ENCODE data around the gene MLLT6.

The MLLT6 gene

DNA sequence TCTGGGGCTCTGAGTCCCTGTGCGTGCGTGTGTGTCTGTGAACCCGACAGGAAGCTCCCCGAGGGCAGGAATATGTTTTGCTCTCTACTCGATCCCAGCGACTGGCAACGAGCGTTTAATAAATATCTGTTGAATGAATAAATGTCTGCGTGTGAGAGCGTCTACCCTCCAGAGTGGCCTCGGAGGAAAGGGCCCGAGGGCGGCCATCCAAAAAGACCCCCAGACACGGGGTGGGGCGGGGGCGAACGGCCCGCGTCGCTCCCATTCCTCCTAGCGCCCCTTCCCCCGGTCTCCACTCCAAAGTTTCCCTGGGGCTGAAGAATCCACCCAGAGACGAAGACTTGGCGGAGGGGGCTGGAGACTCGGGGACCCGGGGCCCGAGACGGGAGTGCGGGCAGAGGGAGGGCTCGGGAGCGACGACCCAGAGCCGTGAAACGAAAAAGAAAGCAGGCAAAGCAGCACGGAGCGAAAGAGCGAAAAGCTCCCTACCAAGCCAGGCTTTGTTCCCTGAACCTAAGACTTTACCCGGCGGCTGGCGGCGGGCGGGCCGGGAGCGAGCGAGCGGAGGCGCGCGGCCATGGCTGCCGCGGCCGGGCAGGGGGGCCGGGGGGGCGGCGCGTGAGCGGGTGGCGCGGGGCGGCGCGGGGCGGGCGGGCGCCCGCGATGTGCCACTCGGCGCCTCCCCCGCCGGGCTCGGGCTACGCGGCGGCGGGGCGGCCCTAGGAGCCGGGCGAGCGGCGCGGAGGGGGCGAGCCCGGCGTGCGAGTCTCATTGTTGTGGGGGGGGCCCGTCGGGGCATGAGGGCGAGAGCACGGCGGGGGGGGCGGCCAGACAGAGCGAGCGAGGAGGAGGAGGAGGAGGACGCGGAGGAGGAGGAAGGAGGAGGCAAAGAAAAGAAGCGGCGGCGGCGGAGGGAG, at the start of gene MLLT6:
MLLT6 (plus strand) TSS at position 668 of the 917 bp plus-strand sequence. CDS start 360 bp downstream, outside the sequence.
- Histone ChIP-seq H3K9me3 (ENCODE audit: control insufficient read depth in 1 of 2, low read length in 2 of 2) (no peaks in the 10 kb centered on the region), H3K27ac (ENCODE audit: low read length) (peak within 1 kb of the TSS; percentile 92), H3K27me3 (ENCODE audit: low read depth, low read length) (no peaks in the 10 kb centered on the region), H3K36me3 (ENCODE audit: control insufficient read depth in 1 of 2, insufficient read depth in 2 of 2, low read length in 2 of 2) (peaks cover 11 to 22% of the 10 kb centered on the region in 2 donors), H3K4me3 (ENCODE audit: low read depth in 1 of 2, low read length in 2 of 2) (peak within 1 kb of the TSS; percentile 87 to 90), H3K4me1 (ENCODE audit: control insufficient read depth in 1 of 2, insufficient read depth in 2 of 2, low read length in 2 of 2) (peaks cover 12 to 30% of the 10 kb centered on the region in 2 donors)

DNA sequence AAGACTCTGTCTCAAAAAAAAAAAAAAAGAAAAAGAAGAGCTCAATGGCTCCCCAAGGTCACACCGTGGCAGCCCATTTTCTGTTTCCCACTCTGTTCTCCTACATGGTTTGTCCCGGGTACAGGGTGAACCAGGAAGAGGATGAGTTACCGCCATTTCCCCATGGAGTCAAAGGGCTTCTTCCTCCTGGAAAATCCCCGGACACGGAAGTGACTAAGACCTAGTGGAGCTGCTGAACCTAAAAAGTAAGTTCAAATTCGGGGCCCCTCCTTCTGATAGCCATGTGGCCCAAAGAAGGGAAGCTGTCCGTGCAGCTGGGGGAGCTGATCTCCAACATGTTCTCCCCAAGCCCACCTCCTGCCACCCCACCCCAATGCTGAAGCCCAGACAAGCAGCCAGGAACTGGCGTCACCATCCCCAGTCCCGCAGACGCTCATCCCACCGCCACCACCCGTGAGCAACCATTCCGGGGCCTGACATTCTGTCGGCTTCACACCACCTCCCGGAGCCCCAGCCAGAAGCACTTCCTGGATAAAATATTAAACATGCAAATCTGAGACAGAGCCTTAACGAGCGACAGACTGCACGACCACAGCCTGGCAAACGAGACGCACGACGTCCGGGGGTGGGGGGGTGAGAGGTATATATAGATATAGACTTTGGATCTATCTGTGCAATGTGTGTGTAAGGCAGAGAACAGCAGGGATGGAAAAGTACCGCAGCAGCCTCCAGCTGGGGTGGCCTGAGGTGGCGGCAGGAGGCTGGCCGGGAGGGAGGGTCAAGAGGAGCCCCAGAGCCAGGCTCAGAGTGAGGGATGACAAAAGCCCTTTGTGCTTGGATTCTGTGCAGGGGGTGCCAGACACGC, 47.9 kb upstream of the MLLT6 start:
- H3K27me3 ChIP-seq (ENCODE audit: low read depth, low read length): peaks cover 8% of the 10 kb centered on the region
- H3K4me1 ChIP-seq (ENCODE audit: control insufficient read depth in 1 of 2, insufficient read depth in 2 of 2, low read length in 2 of 2): peaks cover 0 to 7% of the 10 kb centered on the region in 2 donors
- H3K4me3 ChIP-seq (ENCODE audit: low read depth in 1 of 2, low read length in 2 of 2): no peak overlapping the region
- H3K36me3 ChIP-seq (ENCODE audit: control insufficient read depth in 1 of 2, insufficient read depth in 2 of 2, low read length in 2 of 2): no peaks in the 10 kb centered on the region
- H3K9me3 ChIP-seq (ENCODE audit: control insufficient read depth in 1 of 2, low read length in 2 of 2): no peaks in the 10 kb centered on the region
- H3K27ac ChIP-seq (ENCODE audit: low read length): no peak overlapping the region

DNA sequence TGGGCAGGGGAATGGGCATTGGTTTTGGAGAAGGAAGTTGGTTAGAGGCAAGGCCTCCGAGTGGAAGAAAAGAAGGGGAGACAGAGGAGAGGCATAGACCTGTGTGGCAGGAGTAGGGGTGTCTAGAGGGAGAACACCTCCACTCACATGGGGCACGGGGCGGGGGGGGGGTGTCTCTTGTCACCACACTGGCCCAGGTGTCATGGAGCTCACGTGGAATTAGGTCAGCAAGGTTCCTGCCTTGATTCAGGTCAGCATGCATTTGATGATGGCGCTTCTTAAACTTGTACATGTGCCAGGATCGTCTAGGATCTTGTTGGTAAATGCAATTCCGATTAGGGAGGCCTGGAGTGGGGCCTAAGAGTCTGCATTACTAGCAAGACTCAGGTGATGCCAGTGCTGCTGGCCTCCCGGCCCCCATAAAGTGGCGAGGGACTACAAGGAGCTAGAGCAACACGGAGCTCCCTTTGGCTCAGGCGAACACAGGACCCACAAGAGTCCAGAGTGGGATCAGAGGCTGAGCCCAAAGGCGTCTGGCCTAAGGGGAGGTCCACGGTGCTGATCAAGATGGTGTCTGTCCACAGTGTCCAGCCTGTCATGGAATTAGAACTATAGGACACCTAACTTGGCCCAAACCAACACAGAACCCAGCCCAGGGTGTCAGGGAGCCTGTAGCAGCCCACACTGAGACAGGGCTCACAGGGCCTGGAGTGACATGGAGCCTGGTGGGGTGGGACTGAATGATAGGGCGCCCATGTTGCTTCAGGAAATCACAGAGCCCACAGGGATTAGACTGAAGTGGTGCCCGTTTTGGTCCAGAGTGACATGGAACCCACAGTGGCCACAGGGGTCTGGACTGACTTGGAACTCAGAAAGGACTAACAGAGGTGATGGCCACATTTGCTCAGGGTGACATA, 47.0 kb upstream of the MLLT6 start:
- Histone ChIP-seq H3K4me1 (ENCODE audit: control insufficient read depth in 1 of 2, insufficient read depth in 2 of 2, low read length in 2 of 2) (peaks cover 0 to 7% of the 10 kb centered on the region in 2 donors), H3K27me3 (ENCODE audit: low read depth, low read length) (peaks cover 8% of the 10 kb centered on the region), H3K27ac (ENCODE audit: low read length) (no peak overlapping the region), H3K9me3 (ENCODE audit: control insufficient read depth in 1 of 2, low read length in 2 of 2) (no peaks in the 10 kb centered on the region), H3K36me3 (ENCODE audit: control insufficient read depth in 1 of 2, insufficient read depth in 2 of 2, low read length in 2 of 2) (no peaks in the 10 kb centered on the region), H3K4me3 (ENCODE audit: low read depth in 1 of 2, low read length in 2 of 2) (no peak overlapping the region)

DNA sequence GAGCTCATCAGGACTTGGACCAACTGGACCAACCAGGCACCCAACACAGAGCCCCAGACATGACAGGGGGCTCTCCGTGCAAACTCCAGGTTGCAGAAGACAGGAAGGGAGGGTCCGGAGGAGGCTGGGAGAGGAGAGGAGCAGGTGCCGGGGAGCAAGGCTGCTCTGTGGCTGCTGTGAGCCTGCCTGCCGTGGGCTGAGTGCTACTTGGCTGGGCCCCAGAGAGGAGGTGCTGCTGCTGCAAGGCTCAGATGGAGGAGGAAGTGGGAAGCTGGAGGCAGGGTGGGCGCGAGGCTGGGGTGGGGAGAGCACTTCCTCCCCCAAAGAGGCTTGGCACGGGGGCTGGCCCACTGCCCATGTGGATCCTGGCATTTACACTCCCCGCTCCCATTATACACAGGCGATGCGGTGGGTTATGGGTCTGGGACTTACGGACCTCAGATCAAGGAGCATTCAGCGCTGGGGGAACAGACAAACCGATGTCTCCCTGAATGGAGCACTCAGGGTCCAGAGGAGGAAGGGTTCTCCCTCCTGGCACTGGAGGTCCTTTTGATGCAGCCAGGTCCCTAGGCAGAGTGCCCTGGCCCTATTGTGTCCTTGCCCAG, 46.2 kb upstream of the MLLT6 start:
- H3K27me3 ChIP-seq (ENCODE audit: low read depth, low read length): peaks cover 4% of the 10 kb centered on the region
- H3K27ac ChIP-seq (ENCODE audit: low read length): no peak overlapping the region

DNA sequence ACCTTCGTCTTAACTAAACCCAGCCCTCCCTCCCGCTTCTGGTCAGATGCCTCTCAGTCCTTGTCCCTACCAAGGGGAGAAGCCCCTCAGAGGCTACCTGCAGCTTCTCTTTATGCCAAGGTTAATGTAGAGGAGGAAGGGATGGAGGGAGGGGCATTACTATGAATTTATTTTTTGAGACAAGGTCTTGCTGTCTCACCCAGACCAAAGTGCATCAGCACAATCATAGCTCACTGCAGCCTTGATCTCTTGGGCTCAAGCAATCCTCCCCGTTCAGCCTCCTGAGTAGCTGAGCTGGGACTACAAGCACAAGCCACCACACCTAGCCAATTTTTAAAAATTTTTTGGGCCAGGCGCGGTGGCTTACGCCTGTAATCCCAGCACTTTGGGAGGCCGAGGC, 45.7 kb upstream of the MLLT6 start:
- Histone ChIP-seq H3K36me3 (ENCODE audit: control insufficient read depth in 1 of 2, insufficient read depth in 2 of 2, low read length in 2 of 2) (no peaks in the 10 kb centered on the region), H3K27me3 (ENCODE audit: low read depth, low read length) (peaks cover 4% of the 10 kb centered on the region), H3K4me3 (ENCODE audit: low read depth in 1 of 2, low read length in 2 of 2) (no peak overlapping the region), H3K9me3 (ENCODE audit: control insufficient read depth in 1 of 2, low read length in 2 of 2) (no peaks in the 10 kb centered on the region), H3K27ac (ENCODE audit: low read length) (no peak overlapping the region), H3K4me1 (ENCODE audit: control insufficient read depth in 1 of 2, insufficient read depth in 2 of 2, low read length in 2 of 2) (peaks cover 0 to 5% of the 10 kb centered on the region in 2 donors)

More for the DNA sequence above, 46.2 kb upstream of the MLLT6 start:
- peaks cover 0 to 5% of the 10 kb centered on the region in 2 donors for H3K4me1 ChIP-seq (ENCODE audit: control insufficient read depth in 1 of 2, insufficient read depth in 2 of 2, low read length in 2 of 2)
- H3K4me3 ChIP-seq (ENCODE audit: low read depth in 1 of 2, low read length in 2 of 2): no peak overlapping the region
- H3K9me3 ChIP-seq (ENCODE audit: control insufficient read depth in 1 of 2, low read length in 2 of 2): no peaks in the 10 kb centered on the region
- H3K36me3 ChIP-seq (ENCODE audit: control insufficient read depth in 1 of 2, insufficient read depth in 2 of 2, low read length in 2 of 2): no peaks in the 10 kb centered on the region

DNA sequence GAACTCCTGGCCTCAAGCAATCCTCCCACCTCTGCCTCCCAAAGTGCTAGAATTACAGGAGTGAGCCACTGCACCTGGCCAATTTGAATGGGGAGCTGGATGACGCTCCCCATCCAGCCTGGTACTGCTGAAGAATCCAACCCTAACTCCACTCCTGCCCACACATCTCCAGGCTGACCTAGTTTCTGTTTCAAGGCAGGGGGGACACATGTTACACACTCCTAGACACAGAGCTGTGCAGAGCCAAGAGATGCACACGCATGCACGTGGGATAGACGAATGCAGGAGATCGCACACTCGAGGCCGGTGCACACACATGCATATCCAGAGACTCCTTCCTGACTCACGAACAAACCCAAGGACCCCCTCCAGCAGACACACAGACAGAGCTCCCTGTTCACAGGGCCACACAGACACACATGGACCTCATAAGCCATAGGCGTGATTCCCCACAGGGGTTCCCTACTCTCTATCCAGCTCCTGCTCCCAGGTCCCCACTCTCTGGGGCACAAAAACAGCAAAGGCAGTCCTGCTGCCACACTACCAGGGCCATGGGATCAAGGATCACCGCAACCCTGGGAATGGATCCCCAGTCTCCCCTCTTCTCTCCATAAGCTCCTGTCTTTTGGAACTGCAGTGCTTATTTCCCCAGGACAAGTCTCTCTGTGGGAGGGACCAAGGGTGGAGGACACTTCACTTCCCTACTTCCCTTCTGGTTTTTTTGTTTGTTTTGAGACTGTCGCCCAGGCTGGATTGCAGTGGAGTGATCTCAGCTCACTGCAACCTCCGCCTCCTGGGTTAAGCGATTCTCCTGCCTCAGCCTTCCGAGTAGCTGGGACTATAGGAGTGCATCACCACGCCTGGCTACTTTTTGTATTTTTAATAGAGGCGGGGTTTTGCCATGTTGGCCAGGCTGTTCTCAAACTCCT, 44.7 kb upstream of the MLLT6 start:
- Histone ChIP-seq H3K9me3 (ENCODE audit: control insufficient read depth in 1 of 2, low read length in 2 of 2) (no peaks in the 10 kb centered on the region), H3K4me3 (ENCODE audit: low read depth in 1 of 2, low read length in 2 of 2) (no peak overlapping the region), H3K36me3 (ENCODE audit: control insufficient read depth in 1 of 2, insufficient read depth in 2 of 2, low read length in 2 of 2) (no peaks in the 10 kb centered on the region), H3K27me3 (ENCODE audit: low read depth, low read length) (peaks cover 4% of the 10 kb centered on the region), H3K27ac (ENCODE audit: low read length) (no peak overlapping the region), H3K4me1 (ENCODE audit: control insufficient read depth in 1 of 2, insufficient read depth in 2 of 2, low read length in 2 of 2) (peaks cover 0 to 5% of the 10 kb centered on the region in 2 donors)

DNA sequence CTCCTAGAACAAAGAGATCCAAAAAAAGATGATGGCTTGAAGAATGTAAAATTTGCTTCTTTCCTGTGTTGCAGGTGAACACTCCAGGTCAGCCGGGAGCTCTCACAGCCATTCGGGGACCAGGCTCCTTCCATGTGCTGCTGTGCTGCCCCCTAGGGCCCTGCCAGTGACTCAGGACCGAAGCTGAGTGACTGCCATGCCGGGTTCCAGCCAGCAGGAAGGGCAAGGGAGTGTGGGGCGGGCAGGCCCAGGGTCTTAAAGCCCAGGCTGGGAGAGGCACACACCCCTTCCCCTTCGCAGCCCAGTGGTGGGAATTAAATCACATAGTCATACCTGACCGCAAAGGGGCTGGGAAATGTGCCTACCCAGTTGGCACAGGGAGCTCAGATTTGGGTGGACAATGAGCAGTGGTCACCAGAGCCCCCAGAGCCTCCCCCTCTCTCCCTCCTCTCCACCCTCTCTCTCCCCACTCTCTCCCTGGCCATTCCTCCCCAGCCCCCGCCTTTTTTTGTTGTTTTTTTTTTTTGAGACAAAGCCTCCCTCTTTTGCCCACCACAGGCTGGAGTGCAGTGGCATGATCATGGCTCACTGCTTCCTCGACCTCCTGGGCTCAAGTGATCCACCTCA, 41.8 kb upstream of the MLLT6 start:
- Histone ChIP-seq H3K27me3 (ENCODE audit: low read depth, low read length) (no peaks in the 10 kb centered on the region), H3K27ac (ENCODE audit: low read length) (no peak overlapping the region), H3K36me3 (ENCODE audit: control insufficient read depth in 1 of 2, insufficient read depth in 2 of 2, low read length in 2 of 2) (no peaks in the 10 kb centered on the region), H3K4me1 (ENCODE audit: control insufficient read depth in 1 of 2, insufficient read depth in 2 of 2, low read length in 2 of 2) (no peaks in the 10 kb centered on the region), H3K4me3 (ENCODE audit: low read depth in 1 of 2, low read length in 2 of 2) (no peak overlapping the region), H3K9me3 (ENCODE audit: control insufficient read depth in 1 of 2, low read length in 2 of 2) (no peaks in the 10 kb centered on the region)

DNA sequence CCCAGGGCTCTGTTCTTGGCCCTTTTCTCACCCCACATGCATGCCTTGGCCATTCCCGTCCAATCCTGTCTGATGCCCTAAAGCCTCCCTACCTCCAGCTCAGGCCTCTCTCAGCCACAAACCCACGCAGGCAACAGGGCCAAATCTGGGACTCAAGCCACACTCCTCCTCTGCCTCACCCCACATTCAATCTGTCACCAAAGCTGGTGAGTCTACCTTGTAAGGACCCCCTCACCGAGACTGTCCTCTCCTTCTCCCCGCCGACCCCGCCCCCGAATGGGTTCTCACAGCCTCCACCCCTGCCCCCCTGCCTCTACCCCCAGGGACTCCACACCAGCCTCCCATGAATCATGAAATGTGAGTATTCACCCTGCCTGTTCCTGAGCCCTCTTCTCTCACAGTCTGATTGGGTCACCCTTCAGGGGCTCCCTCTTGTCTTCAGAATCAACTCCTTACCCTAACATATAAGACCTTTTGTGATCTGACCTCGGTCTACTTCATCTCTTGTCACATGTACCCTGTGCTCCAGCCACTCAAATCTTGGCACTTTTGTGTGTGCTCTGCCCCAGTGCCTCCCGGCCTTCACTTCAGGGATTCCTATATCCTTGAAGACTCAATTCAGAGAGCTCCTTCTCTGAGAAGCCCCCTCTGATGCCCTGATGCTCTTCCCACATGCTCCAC, 41.0 kb upstream of the MLLT6 start:
- Histone ChIP-seq H3K36me3 (ENCODE audit: control insufficient read depth in 1 of 2, insufficient read depth in 2 of 2, low read length in 2 of 2) (no peaks in the 10 kb centered on the region), H3K4me1 (ENCODE audit: control insufficient read depth in 1 of 2, insufficient read depth in 2 of 2, low read length in 2 of 2) (no peaks in the 10 kb centered on the region), H3K9me3 (ENCODE audit: control insufficient read depth in 1 of 2, low read length in 2 of 2) (no peaks in the 10 kb centered on the region), H3K27me3 (ENCODE audit: low read depth, low read length) (peaks cover 4% of the 10 kb centered on the region), H3K4me3 (ENCODE audit: low read depth in 1 of 2, low read length in 2 of 2) (no peak overlapping the region), H3K27ac (ENCODE audit: low read length) (no peak overlapping the region)

DNA sequence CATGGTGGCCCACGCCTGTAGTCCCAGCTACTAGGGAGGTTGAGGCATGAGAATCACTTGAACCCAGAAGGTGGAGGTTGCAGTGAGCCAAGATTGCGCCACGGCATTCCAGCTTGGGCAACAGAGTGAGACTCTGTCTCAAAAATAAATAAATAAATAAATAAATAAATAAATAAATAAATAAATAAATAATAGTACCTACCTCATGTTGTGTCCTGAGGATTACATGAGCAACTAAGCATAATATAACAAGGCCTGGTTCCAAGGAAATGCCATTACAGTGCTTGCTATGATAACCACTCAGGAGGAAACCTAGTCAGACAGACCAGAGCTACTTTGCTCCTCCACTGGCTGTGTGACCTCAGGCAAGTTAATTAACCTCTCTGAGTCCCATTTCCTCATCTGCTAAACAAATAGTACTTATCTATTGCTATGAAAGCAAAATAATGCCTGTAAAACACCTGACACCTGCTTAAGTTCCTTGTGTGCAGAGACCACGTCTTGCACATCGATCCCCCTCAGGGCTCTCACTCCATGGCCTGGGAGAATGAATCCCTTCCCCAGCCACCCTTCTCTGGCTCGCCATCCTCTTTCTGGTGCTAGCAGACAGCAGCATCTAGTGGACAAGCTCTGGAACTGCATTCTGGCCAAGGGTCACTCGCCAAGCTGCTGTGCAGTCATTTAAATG, 37.8 kb upstream of the MLLT6 start:
- H3K27me3 ChIP-seq (ENCODE audit: low read depth, low read length): peaks cover 22% of the 10 kb centered on the region
- no peaks in the 10 kb centered on the region for H3K4me1 ChIP-seq (ENCODE audit: control insufficient read depth in 1 of 2, insufficient read depth in 2 of 2, low read length in 2 of 2)
- no peak overlapping the region for H3K27ac ChIP-seq (ENCODE audit: low read length)
- H3K9me3 ChIP-seq (ENCODE audit: control insufficient read depth in 1 of 2, low read length in 2 of 2): no peaks in the 10 kb centered on the region
- no peak overlapping the region for H3K4me3 ChIP-seq (ENCODE audit: low read depth in 1 of 2, low read length in 2 of 2)
- H3K36me3 ChIP-seq (ENCODE audit: control insufficient read depth in 1 of 2, insufficient read depth in 2 of 2, low read length in 2 of 2): no peaks in the 10 kb centered on the region
